Anterior cingulate cortex (tissue), 58 donors: ENCODE results near the gene OR4K1.
"Not testable (repeated sequence)": the region's sequence is repeated elsewhere in the genome, so short reads cannot be mapped to it uniquely, and the experiment has no call there.

Experiments used
- DNase-seq, 58 donors: peaks; one replicate each; lab custom pipeline; 2025; lab: John Stamatoyannopoulos, UW

Gene OR4K1, protein sequence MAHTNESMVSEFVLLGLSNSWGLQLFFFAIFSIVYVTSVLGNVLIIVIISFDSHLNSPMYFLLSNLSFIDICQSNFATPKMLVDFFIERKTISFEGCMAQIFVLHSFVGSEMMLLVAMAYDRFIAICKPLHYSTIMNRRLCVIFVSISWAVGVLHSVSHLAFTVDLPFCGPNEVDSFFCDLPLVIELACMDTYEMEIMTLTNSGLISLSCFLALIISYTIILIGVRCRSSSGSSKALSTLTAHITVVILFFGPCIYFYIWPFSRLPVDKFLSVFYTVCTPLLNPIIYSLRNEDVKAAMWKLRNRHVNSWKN

DNA sequence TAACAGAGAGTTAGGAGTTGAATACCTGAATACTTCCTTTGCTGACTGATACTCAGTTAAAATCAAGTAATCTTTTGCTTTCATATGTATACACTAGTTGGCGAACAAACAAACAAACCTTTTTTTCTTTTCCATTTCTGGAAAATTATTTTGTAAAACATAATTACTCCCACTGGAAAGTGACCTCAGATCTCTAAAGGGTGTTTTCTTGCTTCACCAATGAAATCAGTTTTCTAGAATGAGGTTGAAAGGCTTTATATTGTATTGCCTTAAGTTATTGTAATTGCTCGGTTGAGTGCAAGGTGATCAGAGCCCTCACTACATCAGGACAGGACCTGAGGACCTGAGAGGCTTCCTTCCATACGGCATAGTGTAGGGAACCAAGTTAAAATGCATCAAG, at the start of gene OR4K1:
Gene OR4K1 (plus strand): TSS at position 301 of the 400 bp plus-strand sequence. CDS start 4,750 bp downstream, outside the sequence.
- no peak for DNase-seq

DNA sequence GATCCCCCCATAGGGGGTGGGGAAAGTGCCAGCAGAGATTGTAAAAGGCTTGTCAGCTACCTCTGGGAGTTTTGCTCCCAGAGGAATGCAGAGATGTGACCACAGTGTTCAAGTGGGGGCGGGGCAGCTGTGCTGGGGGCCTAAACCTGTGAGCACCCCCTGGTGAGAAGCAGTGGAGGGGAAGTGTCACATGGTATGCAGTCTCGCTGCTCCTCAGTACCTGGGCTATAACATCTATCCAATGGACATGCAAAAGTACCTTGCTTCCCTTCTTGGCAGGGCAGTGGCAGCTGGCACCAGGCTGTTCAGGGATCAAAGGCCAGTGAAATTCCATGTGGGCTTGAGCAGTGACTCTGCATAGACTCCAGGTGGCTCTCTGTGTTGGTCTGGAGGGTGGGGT, 35.4 kb upstream of the OR4K1 start:
- DNase-seq = no peak

DNA sequence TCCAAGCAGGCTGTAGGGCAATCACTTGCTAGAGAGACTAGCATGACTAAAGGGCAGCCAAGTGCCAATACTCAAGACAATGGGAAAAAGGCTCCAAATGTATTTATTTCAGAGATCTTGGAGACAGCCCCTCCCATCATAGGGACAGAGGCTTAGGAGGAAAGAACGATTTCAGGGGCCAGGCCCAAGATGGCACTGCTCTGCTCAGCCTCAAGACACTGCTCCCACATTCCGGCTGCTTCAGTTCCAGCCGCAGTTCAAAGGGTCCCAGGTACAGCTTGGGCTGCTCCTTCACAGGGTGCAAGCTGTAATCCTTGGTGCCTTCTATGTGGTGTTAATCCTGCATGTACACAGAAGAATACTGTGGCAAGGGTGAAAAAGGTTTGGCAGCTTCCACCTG, 29.7 kb upstream of the OR4K1 start:
- DNase-seq = no peak

DNA sequence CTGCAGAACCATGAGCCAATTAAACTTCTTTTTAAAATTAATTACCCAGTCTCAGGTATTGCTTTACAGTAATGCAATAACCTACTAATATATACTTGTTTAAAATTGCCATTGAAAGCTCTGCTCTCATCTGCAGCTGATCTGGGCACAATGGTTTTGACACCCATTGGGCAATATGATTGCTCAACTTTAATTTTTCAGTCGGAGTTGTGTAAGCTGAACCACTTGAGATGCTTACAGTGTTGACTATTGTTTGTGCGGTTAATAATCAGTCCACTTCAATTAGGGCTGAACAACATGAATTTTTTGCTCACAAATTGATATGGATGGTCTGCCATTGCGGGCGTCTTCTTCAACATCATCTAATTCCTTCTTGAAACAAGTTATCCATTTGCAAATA, 28.3 kb upstream of the OR4K1 start:
- DNase-seq = no peak

DNA sequence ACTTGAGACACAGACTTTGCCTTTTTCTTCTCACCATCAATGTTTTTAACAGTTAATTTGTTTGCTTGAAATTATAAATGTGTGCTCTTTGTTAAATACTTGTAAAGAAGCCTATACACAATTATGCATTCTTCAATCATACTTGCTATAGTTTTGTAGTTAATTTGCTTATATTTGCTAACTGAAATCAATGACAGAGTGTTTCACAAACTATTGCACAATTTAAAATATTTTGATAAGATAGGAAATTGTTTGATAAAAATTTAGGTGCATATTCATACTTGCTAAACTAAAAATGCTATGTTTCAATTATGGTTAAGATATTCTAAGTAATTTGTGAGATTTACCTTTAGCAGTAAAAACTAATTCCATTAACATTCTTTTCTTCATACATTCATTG, 24.1 kb upstream of the OR4K1 start:
- no peak for DNase-seq

DNA sequence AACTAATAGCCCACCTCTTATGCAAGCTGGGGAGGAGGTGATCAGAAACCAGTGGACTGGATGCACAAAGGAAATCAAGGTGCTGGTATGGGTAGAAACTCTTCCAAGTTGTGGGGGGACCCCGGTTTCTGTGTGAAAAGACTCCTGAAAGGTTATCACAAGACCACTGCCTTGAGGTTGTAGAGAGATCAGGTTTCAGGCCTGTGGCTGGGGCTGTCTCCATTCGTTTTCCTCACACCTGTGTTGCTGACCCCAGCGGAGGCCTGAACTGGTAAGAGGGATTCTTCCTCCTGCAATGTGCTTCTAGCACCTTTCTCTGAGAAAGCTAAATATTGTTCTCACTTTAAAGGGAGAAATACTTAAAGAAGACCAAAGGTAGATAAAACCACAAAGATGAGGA, 19.6 kb upstream of the OR4K1 start:
- no peak for DNase-seq

DNA sequence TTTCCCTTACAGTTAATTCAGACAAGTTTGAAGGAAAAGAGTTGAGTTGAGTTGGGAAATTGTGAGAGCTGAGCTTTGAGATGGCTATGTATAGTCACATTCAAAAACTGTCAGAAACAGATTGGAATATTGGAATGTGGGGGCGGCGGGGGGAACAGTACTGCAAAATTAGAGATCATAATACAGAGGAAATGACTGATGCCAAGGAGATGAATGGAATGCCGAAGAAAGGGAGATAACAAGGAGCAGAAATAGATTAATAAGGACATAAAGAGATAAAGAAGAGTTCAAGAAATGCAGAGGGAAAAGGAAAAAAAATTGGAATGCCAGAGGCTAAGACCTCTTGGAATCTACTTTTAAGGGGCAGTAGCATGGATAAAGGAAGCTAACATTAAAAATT, 13.5 kb upstream of the OR4K1 start:
- DNase-seq = no peak

DNA sequence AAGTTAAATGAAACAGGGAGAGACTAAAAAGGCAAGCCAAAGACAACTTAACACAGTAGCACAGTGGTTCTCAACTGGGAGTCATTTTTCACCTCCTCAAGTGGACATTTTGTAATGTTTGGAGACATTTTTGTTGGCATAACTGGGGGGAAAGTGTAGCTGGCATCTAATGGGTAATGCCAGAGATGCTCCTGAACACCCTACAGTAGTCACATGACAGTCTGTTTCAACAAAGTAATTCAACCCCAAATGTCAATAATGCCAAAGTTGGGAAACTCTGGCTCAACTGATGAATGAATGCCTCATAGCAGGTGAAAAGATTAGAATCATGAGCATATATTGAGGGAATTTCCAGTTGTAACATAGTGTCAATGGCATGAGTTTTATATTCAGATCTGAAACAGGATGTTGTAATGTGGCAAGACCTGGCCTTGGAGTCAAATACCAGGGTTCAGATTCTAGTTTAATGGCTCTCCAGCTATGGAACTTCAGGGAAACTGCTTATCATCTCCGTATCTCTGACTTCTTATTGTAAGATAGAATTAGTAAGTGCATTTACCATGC, 12.7 kb upstream of the OR4K1 start:
- DNase-seq = no peak

DNA sequence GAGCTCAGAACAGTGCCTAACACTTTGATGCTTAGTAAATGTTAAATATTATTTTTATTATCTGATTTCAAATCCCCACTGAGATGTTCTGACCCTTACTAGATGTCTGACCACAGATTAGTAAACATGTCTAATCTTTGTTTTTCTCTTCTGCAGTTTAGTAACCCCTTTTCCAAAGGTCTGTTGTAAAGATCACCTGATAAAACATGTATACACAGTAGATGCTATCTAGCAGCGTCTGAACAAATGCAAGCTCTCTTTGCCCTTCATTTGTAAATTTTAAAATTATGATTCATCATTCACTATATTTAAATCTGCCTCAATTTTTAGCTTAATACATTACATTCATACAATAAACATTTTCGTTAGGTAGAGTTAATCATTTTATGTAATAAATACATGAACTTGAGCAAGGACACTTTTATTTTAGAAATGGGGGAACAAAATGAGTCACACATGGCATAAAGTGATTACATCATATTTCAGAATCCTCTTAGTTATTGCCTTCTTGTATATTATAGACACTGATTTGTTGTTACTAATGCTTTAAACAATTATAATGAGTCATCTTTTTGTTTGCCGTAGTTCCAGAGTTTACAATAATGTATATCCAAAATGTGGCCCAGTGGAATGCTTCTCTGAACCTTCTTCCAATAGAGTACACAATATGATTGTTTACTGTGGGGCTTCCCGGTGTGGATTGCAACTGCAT, 12.0 kb upstream of the OR4K1 start:
- DNase-seq = no peak

DNA sequence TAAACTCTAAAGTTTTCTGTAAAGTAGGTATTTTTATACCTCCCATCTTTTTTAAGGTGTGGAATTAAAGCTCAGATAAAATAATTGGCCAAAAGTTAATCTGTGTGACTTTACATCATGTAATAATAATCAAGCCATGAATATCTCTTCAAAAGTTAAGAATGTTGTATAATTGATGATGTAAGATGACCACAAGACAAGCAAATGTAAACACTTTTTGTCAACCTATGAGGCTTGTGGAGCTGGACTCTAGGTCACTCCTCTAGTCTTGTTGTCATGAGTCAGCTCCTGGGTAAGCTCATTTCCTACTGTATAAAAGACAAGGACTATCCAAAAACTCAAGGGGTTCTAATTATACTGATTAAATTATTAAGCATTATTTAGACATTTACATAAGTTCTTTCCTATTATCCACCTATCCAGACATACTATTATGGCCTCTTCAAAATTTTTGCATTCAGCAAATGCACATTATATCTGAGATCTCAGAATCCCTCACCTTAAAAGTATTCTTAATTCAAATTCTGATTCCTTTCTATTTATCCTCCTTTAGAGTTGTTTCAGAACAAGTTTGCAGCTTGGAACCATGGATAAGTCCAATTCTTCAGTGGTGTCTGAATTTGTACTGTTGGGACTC, 10.6 kb upstream of the OR4K1 start, which contains the start of gene OR4K5:
Gene OR4K5 (plus strand): TSS at position 587 of the 637 bp plus-strand sequence. CDS start 0 bp downstream, at position 587.
- DNase-seq = no peak

DNA sequence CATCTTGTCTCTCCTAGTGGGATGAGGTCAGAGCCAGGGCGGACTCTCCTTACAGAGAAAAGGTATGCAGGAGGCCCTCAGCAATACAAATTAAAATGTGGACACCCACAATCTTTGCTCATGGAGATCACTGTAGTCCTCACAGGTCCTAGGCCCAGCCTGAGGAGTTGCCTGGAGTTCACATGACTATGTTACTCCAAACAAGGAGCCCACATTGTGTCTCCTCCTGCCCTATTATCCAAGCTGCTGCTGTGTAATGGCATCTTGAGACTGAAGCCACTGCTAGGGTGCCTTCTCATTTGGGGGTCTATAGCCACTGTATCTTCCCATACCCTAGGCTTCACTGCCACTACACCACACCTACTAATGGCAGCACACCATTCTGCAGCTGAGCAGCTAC, 11.0 kb downstream of the OR4K1 start:
- no peak for DNase-seq

DNA sequence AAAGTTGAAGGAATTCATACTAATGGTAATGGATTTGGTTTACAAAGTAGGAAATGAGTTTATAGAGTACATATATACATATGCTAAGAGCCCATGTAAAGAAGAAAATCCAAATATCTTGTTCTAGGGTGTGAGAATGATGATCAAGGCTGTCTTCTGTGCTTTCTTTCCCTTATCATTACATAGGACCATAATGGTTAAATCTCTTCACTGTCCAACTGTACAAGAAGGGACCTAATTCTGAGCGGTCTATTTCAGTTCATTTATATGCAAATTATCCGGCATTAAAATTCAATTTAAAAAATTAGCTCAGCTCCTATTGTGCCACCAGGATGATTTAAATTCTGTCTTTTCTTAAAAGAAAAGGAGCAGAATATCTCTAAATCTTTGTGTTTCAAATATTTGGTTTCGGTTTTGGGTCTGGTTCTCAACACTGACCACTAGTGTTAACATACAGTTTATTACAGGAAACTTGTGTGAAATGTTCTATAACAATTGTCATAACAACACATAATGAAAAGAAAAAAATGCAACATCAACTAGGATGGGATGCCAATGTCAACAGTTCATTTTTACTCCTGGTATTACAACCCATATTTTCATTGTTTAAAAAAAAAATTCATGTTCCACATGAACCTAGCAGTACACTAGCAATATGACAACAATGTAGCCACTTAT, 16.8 kb downstream of the OR4K1 start:
- no peak for DNase-seq

DNA sequence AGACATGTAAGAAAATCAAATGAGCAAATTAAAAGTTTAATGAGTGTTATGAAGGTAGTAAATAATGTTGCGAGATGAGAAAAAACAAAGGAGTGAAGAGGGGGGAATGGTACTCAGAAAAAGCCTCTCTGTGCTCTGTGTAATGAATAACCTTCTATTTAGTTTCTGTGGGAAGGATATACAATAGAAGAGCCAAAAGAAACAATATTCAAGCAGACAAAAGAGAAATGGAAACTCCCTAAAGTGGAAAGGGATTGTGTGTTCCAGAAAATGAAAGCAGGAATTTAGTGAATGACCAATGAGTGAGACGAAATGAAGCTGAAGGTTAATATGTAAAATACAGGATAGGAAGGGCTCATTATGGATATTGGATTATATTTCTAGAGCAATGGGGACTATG, 18.5 kb downstream of the OR4K1 start:
- no peak for DNase-seq

DNA sequence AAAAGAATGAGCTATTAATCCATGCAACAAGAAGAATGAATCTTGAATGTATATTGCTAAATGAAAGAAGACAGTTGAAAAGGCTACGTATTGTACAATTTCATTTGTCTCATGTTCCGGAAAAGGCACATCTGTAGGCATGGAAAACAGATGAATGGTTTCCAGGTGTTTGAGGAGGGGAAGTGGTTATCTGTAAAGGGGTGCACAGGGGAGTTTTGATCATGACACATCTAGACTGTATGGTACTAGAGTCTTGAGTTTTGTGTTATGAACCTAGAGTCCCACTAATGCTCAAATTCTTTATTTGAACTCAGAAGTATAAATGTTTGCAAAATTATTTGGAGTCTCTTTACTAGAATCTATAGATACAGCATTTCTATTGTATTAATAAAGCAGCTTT, 39.0 kb downstream of the OR4K1 start:
- DNase-seq = not testable (repeated sequence)

DNA sequence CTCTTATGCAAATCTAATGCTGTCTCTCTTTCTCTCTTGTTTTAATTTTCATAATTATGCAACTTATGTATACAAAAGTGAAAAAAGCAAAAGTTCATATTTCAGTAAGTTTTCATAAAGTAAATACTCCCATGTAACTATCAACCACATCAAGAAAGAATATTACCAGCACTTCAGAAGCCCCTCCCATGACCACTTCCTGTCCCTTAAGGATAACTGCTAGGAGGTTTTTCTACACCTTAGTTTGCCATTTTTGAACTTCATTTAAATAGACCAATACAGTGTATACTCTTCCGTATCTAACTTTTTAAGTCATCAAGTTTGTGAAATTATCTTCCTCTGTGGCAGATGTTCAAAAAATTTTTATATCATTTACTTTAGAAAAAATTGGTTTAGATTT, 44.1 kb downstream of the OR4K1 start:
- no peak for DNase-seq

DNA sequence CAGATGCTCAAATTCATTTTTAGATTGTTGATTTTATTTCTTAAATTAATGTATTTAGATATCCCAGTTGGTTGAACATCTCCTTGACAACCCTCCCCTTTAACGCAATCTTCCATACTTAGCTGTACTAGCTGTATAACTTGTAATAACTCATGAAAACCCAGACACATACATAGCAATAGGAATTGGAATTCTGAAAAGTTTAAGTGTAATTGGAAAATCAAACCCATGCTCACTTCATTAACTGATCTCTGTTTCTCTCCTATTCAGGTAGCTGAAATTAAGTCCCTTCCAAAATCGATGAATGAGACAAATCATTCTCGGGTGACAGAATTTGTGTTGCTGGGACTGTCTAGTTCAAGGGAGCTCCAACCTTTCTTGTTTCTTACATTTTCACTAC, 44.6 kb downstream of the OR4K1 start, which contains the start of gene OR4K15:
Gene OR4K15 (plus strand): TSS at position 301 of the 400 bp plus-strand sequence. CDS start 0 bp downstream, at position 301.
- no peak for DNase-seq
